Hepatocyte (in vitro differentiated cells): ENCODE measurements around the gene SULT1A3. TPM values are rescaled to one million over a fixed set of nuclear protein-coding genes. Genes with fewer than 3 reads are reported as not detected.
"Not testable (repeated sequence)": the region's sequence is repeated elsewhere in the genome, so short reads cannot be mapped to it uniquely, and the experiment has no call there.

Experiments used
- DNase-seq: peaks from one replicate; pipeline ENCODE4 v3.0.0-alpha.2; 2016; ENCODE audit warnings: low spot score
- H2AFZ ChIP-seq: fragments of 200-600 bp; sonication (generic); 2 replicates; pipeline ENCODE4 v1.6.0; 2016; ENCODE audit warnings: antibody characterized with exemption, mild to moderate bottlenecking
- H3K27ac ChIP-seq: fragments of 200-600 bp; sonication (generic); 2 replicates; pipeline ENCODE4 v1.5.1; 2016; ENCODE audit warnings: mild to moderate bottlenecking
- H3K27me3 ChIP-seq: fragments of 200-600 bp; sonication (generic); 2 replicates; pipeline ENCODE4 v1.6.1; 2016
- H3K36me3 ChIP-seq: fragments of 200-600 bp; sonication (generic); replicated peaks from 2 replicates; pipeline ENCODE4 v1.5.1; 2016; ENCODE audit warnings: low read depth; ENCODE audit not compliant: insufficient read depth
- H3K4me1 ChIP-seq: fragments of 200-600 bp; sonication (generic); 2 replicates; pipeline ENCODE4 v1.5.1; 2016; ENCODE audit warnings: mild to moderate bottlenecking, moderate library complexity; ENCODE audit not compliant: insufficient read depth
- H3K4me2 ChIP-seq: fragments of 200-600 bp; sonication (generic); 2 replicates; pipeline ENCODE4 v1.6.0; 2016
- H3K4me3 ChIP-seq: fragments of 200-600 bp; sonication (generic); 2 replicates; pipeline ENCODE4 v1.5.1; 2016; ENCODE audit warnings: mild to moderate bottlenecking
- H3K79me2 ChIP-seq: fragments of 200-600 bp; sonication (generic); 2 replicates; pipeline ENCODE4 v1.6.0; 2017; ENCODE audit warnings: mild to moderate bottlenecking
- H3K9me2 ChIP-seq: fragments of 200-600 bp; sonication (generic); replicated peaks from 2 replicates; pipeline ENCODE4 v1.6.0; 2017; ENCODE audit warnings: mild to moderate bottlenecking; ENCODE audit not compliant: insufficient read depth
- H3K9me3 ChIP-seq: fragments of 200-600 bp; sonication (generic); 2 replicates; pipeline ENCODE4 v1.5.1; 2016; ENCODE audit warnings: low read depth, mild to moderate bottlenecking
- H4K20me1 ChIP-seq: fragments of 200-600 bp; sonication (generic); 2 replicates; pipeline ENCODE4 v1.6.0; 2016; ENCODE audit warnings: mild to moderate bottlenecking; ENCODE audit not compliant: insufficient read depth, poor library complexity, severe bottlenecking
- CTCF ChIP-seq: fragments of 200-600 bp; sonication (generic); IDR thresholded peaks from 2 replicates; pipeline ENCODE4 v1.5.1; 2016; ENCODE audit warnings: antibody characterized with exemption, mild to moderate bottlenecking; ENCODE audit not compliant: poor library complexity
- EZH2 ChIP-seq: fragments of 200-600 bp; sonication (generic); IDR thresholded peaks from 2 replicates; pipeline ENCODE4 v1.6.1; 2016; ENCODE audit warnings: antibody characterized with exemption, mild to moderate bottlenecking, borderline replicate concordance
- EZH2phosphoT487 ChIP-seq: fragments of 200-600 bp; sonication (generic); IDR thresholded peaks from one replicate; pipeline ENCODE4 v1.6.1; 2018; ENCODE audit warnings: antibody characterized with exemption, mild to moderate bottlenecking, low read depth, moderate library complexity; ENCODE audit not compliant: unreplicated experiment, severe bottlenecking
- WGBS: methylation state at CpG from one replicate; pipeline ENCODE4 v1.1.6; 2016; ENCODE audit warnings: low lambda C conversion rate; ENCODE audit errors: missing lambda C conversion rate; 5-methylcytosine and 5-hydroxymethylcytosine counted together
- polyA plus RNA-seq: library from polyadenylated mRNA; unstranded; fragments of >200 nt; fragmentation: Nextera tagmentation; extraction: Ambion mirVana; gene quantifications from 2 replicates; pipeline ENCODE4 v1.2.1, GENCODE V29; 2016
- total RNA-seq: library from RNA; depleted of rRNA; stranded (reverse); fragments of >200 nt; gene quantifications from 2 replicates; pipeline ENCODE4 v1.2.3, GENCODE V29; 2014

Gene SULT1A3
- 8.1 and 17.8 TPM in 2 replicates for total RNA-seq
- 23.1 and 32.3 TPM in 2 replicates for polyA plus RNA-seq

DNA sequence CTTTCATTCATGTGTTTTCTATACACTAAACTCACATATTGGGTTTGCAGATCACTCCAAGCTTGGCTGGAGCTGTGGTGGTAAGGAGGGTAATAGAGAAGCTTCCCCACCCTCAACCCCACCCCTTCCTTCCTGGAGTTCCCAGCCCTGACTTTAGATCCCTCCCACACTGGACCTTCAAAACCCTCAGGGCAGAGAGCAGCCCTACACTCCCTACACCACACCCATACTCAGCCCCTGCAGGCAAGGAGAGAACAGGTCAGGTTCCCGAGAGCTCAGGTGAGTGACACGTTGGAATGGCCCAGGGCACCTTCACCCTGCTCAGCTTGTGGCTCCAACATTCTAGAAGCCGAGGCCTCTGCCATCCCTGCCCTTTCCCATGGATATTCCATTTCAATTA, at the start of gene SULT1A3:
Gene SULT1A3 (plus strand): TSS at position 207 of the 400 bp plus-strand sequence. CDS start 1,474 bp downstream, outside the sequence.
- H3K9me2 ChIP-seq, H3K9me3 ChIP-seq, H3K27me3 ChIP-seq, H3K4me2 ChIP-seq, H3K36me3 ChIP-seq, H3K79me2 ChIP-seq, H4K20me1 ChIP-seq, H3K27ac ChIP-seq, DNase-seq, H3K4me3 ChIP-seq, H3K4me1 ChIP-seq, H2AFZ ChIP-seq: not testable (repeated sequence)
- no CpG with 5 or more reads among the region's 3 CpGs for WGBS

GRCh38 chr16:30151091-30151490, 48.0 kb upstream of the SULT1A3 start:
- no peak overlapping the region for H3K4me2 ChIP-seq
- no peaks in the 10 kb centered on the region for H3K27me3 ChIP-seq
- WGBS = 88% methylated on average over 7 of the region's 7 CpGs
- no peaks in the 10 kb centered on the region for H3K9me2 ChIP-seq
- H3K79me2 ChIP-seq = no peaks in the 10 kb centered on the region
- DNase-seq = no peak
- no peaks in the 10 kb centered on the region for H4K20me1 ChIP-seq
- no peak overlapping the region for H3K27ac ChIP-seq
- no peak for TF ChIP-seq EZH2phosphoT487
- TF ChIP-seq CTCF = no peak
- no peak for TF ChIP-seq EZH2
- H3K4me3 ChIP-seq = no peak overlapping the region
- H3K9me3 ChIP-seq = peaks cover 4% of the 10 kb centered on the region
- no peaks in the 10 kb centered on the region for H3K4me1 ChIP-seq
- no peak overlapping the region for H2AFZ ChIP-seq
- H3K36me3 ChIP-seq = no peaks in the 10 kb centered on the region

DNA sequence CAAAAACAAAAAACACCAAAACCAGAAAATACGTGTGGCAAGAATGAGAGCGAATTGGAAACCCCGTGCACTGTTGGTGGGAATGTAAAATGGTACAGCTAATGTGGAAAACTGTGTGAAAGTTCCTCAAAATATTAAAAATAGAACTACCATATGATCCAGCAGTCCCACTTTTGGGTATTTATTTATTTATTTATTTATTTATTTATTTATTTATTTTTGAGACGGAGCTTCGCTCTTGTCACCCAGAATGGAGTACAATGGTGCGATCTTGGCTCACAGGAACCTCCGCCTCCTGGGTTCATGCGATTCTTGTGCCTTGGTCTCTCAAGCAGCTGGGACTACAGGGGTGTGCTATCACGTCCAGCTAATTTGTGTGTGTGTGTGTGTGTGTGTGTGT, 46.5 kb upstream of the SULT1A3 start:
- Histone ChIP-seq H3K9me3 (peaks cover 4% of the 10 kb centered on the region), H3K79me2 (no peaks in the 10 kb centered on the region), H3K27ac (no peak overlapping the region), H3K4me1 (no peaks in the 10 kb centered on the region), H3K36me3 (no peaks in the 10 kb centered on the region), H3K9me2 (no peaks in the 10 kb centered on the region), H3K4me2 (no peak overlapping the region), H2AFZ (no peak overlapping the region), H3K27me3 (no peaks in the 10 kb centered on the region), H4K20me1 (no peaks in the 10 kb centered on the region), H3K4me3 (no peak overlapping the region)
- DNase-seq = no peak
- TF ChIP-seq EZH2 = no peak
- TF ChIP-seq CTCF = no peak
- no peak for TF ChIP-seq EZH2phosphoT487
- WGBS = over 99% methylated on average over 9 of the region's 9 CpGs

- Histone ChIP-seq H4K20me1 (no peaks in the 10 kb centered on the region), H3K4me2 (no peak overlapping the region), H2AFZ (no peak overlapping the region), H3K79me2 (no peaks in the 10 kb centered on the region), H3K36me3 (no peaks in the 10 kb centered on the region), H3K27ac (no peak overlapping the region), H3K9me2 (no peaks in the 10 kb centered on the region), H3K4me1 (no peaks in the 10 kb centered on the region), H3K9me3 (no peaks in the 10 kb centered on the region), H3K4me3 (no peak overlapping the region), H3K27me3 (no peaks in the 10 kb centered on the region)
- WGBS = 91% methylated on average over 5 of the region's 5 CpGs
- no peak for DNase-seq
- no peak for TF ChIP-seq EZH2
- no peak for TF ChIP-seq EZH2phosphoT487
- TF ChIP-seq CTCF = no peak
These were observed 43.9 kb upstream of the SULT1A3 start for GRCh38 chr16:30155188-30155587.
